Neuronal stem cell (in vitro differentiated cells): Measurements from ENCODE around the gene VWA1.
"Not testable (repeated sequence)": the region's sequence is repeated elsewhere in the genome, so short reads cannot be mapped to it uniquely, and the experiment has no call there.

ENCODE experiments used
- DNase-seq: peaks from one replicate; pipeline ENCODE4 v3.0.0-alpha.2; 2013; ENCODE audit warnings: low spot score
- H2AFZ ChIP-seq: one replicate; pipeline ENCODE4 v1.6.1; 2013; ENCODE audit warnings: mild to moderate bottlenecking, low read length, inconsistent platforms
- H2AK5ac ChIP-seq: 2 replicates; pipeline ENCODE4 v1.6.1; 2013; ENCODE audit warnings: low read depth, mild to moderate bottlenecking, inconsistent platforms, low read length, moderate library complexity, mixed read lengths
- H2BK120ac ChIP-seq: 2 replicates; pipeline ENCODE4 v1.6.1; 2013; ENCODE audit warnings: low read depth, mild to moderate bottlenecking, inconsistent platforms, low read length, moderate library complexity, mixed read lengths
- H2BK12ac ChIP-seq: one replicate; pipeline ENCODE4 v1.6.1; 2013; ENCODE audit warnings: low read length, inconsistent platforms
- H2BK15ac ChIP-seq: 2 replicates; pipeline ENCODE4 v1.6.1; 2013; ENCODE audit warnings: mild to moderate bottlenecking, low read length, inconsistent platforms, mixed read lengths
- H2BK5ac ChIP-seq: one replicate; pipeline ENCODE4 v1.6.1; 2013; ENCODE audit warnings: inconsistent platforms, mild to moderate bottlenecking, low read length, moderate library complexity
- H3K14ac ChIP-seq: one replicate; pipeline ENCODE4 v1.6.1; 2013; ENCODE audit warnings: low read length, inconsistent platforms
- H3K18ac ChIP-seq: 2 replicates; pipeline ENCODE4 v1.6.1; 2013; ENCODE audit warnings: low read length, inconsistent platforms
- H3K23ac ChIP-seq: 2 replicates; pipeline ENCODE4 v1.6.1; 2013; ENCODE audit warnings: low read depth, mild to moderate bottlenecking, mixed read lengths, low read length, inconsistent platforms; ENCODE audit not compliant: poor library complexity
- H3K27ac ChIP-seq: replicated peaks from 3 replicates; pipeline ENCODE4 v1.5.1; 2013; ENCODE audit warnings: low read length, inconsistent platforms
- H3K27me3 ChIP-seq, 3 experiments: 2 replicates each; pipeline ENCODE4 v1.6.1; 2013; ENCODE audit warnings: low read length in 3 of 3, mild to moderate bottlenecking in 2 of 3, inconsistent platforms in 1 of 3, low read depth in 1 of 3, mixed read lengths in 1 of 3, moderate library complexity in 1 of 3; ENCODE audit not compliant: control insufficient read depth in 3 of 3, insufficient read depth in 3 of 3
- H3K36me3 ChIP-seq, 2 donors: replicated peaks in 1 of 2; 2 replicates each; pipeline ENCODE4 v1.6.1; 2013; ENCODE audit warnings: low read length in 2 of 2; ENCODE audit not compliant: control insufficient read depth in 2 of 2, insufficient read depth in 2 of 2
- H3K4ac ChIP-seq: 2 replicates; pipeline ENCODE4 v1.6.1; 2013; ENCODE audit warnings: inconsistent platforms, mild to moderate bottlenecking, low read length, moderate library complexity
- H3K4me1 ChIP-seq, 2 donors: 1 replicate in 1 of 2; 2 replicates in 1 of 2; pipeline ENCODE4 v1.6.1; 2013; ENCODE audit warnings: low read length in 2 of 2, low read depth in 1 of 2; ENCODE audit not compliant: control insufficient read depth in 2 of 2, insufficient read depth in 1 of 2
- H3K4me2 ChIP-seq: one replicate; pipeline ENCODE4 v1.6.1; 2013; ENCODE audit warnings: mild to moderate bottlenecking, low read length, inconsistent platforms; ENCODE audit not compliant: insufficient read depth, poor library complexity, severe bottlenecking
- H3K4me3 ChIP-seq, 2 donors: 2 replicates each; pipeline ENCODE4 v1.5.1; 2013; ENCODE audit warnings: low read length in 2 of 2, mild to moderate bottlenecking in 2 of 2, inconsistent platforms in 1 of 2, moderate library complexity in 1 of 2
- H3K79me1 ChIP-seq: one replicate; pipeline ENCODE4 v1.6.1; 2013; ENCODE audit warnings: low read depth, mild to moderate bottlenecking, inconsistent platforms, low read length, moderate library complexity
- H3K9ac ChIP-seq: one replicate; pipeline ENCODE4 v1.6.1; 2013; ENCODE audit warnings: mild to moderate bottlenecking, low read depth, low read length, inconsistent platforms; ENCODE audit not compliant: poor library complexity
- H3K9me3 ChIP-seq, 2 donors: replicated peaks in 1 of 2; 2 replicates each; pipeline versions ENCODE3 to v1.6.1; 2013; ENCODE audit warnings: low read length in 2 of 2, mild to moderate bottlenecking in 2 of 2, inconsistent platforms in 1 of 2, low read depth in 1 of 2, mixed read lengths in 1 of 2, moderate library complexity in 1 of 2; ENCODE audit not compliant: control insufficient read depth in 2 of 2, insufficient read depth in 1 of 2
- H4K8ac ChIP-seq: one replicate; pipeline ENCODE4 v1.6.1; 2013; ENCODE audit warnings: low read depth, mild to moderate bottlenecking, inconsistent platforms, low read length, moderate library complexity
- H4K91ac ChIP-seq: one replicate; pipeline ENCODE4 v1.6.1; 2013; ENCODE audit warnings: low read length, low read depth, mild to moderate bottlenecking, inconsistent platforms; ENCODE audit not compliant: poor library complexity
- WGBS, 2 donors: extraction: QIAGEN DNeasy Blood & Tissue Kit; methylation state at CpG; one replicate each; pipeline ENCODE4 v1.1.7; 2013; ENCODE audit warnings: missing lambda C conversion rate in 2 of 2, mixed read lengths in 1 of 2; ENCODE audit not compliant: insufficient read length in 2 of 2, insufficient replicate concordance in 1 of 2; ENCODE audit errors: extremely low coverage in 2 of 2; 5-methylcytosine and 5-hydroxymethylcytosine counted together

VWA1 gene

GRCh38 chr1:1407636-1408318 is 27.7 kb upstream of the VWA1 start:
- Histone ChIP-seq H2BK15ac (peak overlapping the region; percentile 49), H3K4me3 (peak overlapping the region; percentile 89 to 93), H3K4me2 (peak overlapping the region; percentile 77), H3K4ac (peak overlapping the region; percentile 66), H2BK12ac (no peak overlapping the region), H2BK5ac (peak overlapping the region; percentile 78), H3K36me3 (peaks cover 23 to 50% of the 10 kb centered on the region in 2 donors), H3K9me3 (no peaks in the 10 kb centered on the region), H2BK120ac (peak overlapping the region; percentile 87), H4K8ac (no peak overlapping the region), H3K4me1 (peaks cover 7 to 15% of the 10 kb centered on the region in 2 donors), H4K91ac (no peak overlapping the region), H2AFZ (peak overlapping the region; percentile 88), H3K9ac (peak overlapping the region; percentile 96), H3K79me1 (peaks cover 22% of the 10 kb centered on the region), H3K23ac (peak overlapping the region; percentile 65), H3K27ac (peak overlapping the region; percentile 61), H3K18ac (peak overlapping the region; percentile 99), H3K27me3 (no peaks in the 10 kb centered on the region), H3K14ac (peak overlapping the region; percentile 82), H2AK5ac (peak overlapping the region; percentile 99)
- no peak for DNase-seq
- WGBS, 2 donors: no CpG with 5 or more reads among the region's 41 CpGs

- not testable (repeated sequence) for H3K27me3 ChIP-seq, H2BK15ac ChIP-seq, H3K4me2 ChIP-seq, H2AK5ac ChIP-seq, H2BK120ac ChIP-seq, H2BK5ac ChIP-seq, DNase-seq, H4K91ac ChIP-seq, H2BK12ac ChIP-seq, H3K9me3 ChIP-seq, H3K18ac ChIP-seq, H2AFZ ChIP-seq, H3K4ac ChIP-seq, H3K14ac ChIP-seq, H3K4me3 ChIP-seq, H3K9ac ChIP-seq, H4K8ac ChIP-seq, H3K23ac ChIP-seq
- H3K36me3 ChIP-seq: peaks cover 10 to 28% of the 10 kb centered on the region in 2 donors
- H3K4me1 ChIP-seq: peaks cover 7 to 15% of the 10 kb centered on the region in 2 donors
- peak overlapping the region; percentile 50 for H3K27ac ChIP-seq
- H3K79me1 ChIP-seq: peaks cover 17% of the 10 kb centered on the region
- no CpG with 5 or more reads among the region's 8 CpGs for WGBS, 2 donors
These were observed 25.3 kb upstream of the VWA1 start for GRCh38 chr1:1410238-1410637.

GRCh38 chr1:1411626-1412025 is 23.9 kb upstream of the VWA1 start:
- Histone ChIP-seq H3K4ac (no peak overlapping the region), H2BK12ac (no peak overlapping the region), H3K4me2 (no peak overlapping the region), H2AK5ac (no peak overlapping the region), H3K14ac (no peak overlapping the region), H3K4me1 (peaks cover 4 to 7% of the 10 kb centered on the region in 2 donors), H3K27ac (no peak overlapping the region), H2AFZ (no peak overlapping the region), H4K91ac (no peak overlapping the region), H3K9ac (no peak overlapping the region), H3K18ac (no peak overlapping the region), H2BK120ac (no peak overlapping the region), H3K36me3 (peaks cover 2 to 15% of the 10 kb centered on the region in 2 donors), H3K4me3 (no peak overlapping the region), H3K27me3 (no peaks in the 10 kb centered on the region), H2BK15ac (no peak overlapping the region), H3K23ac (peak overlapping the region; percentile 69), H3K9me3 (no peaks in the 10 kb centered on the region), H2BK5ac (no peak overlapping the region), H4K8ac (no peak overlapping the region), H3K79me1 (peaks cover 13% of the 10 kb centered on the region)
- no CpG with 5 or more reads among the region's 13 CpGs for WGBS, 2 donors
- no peak for DNase-seq

- not testable (repeated sequence) for DNase-seq, H2BK120ac ChIP-seq, H2BK15ac ChIP-seq, H3K27me3 ChIP-seq, H3K27ac ChIP-seq, H2AFZ ChIP-seq, H3K4me3 ChIP-seq, H3K4me2 ChIP-seq, H2BK12ac ChIP-seq, H3K18ac ChIP-seq, H3K79me1 ChIP-seq, H3K4me1 ChIP-seq, H3K4ac ChIP-seq, H4K8ac ChIP-seq, H3K9me3 ChIP-seq, H2BK5ac ChIP-seq, H3K14ac ChIP-seq, H2AK5ac ChIP-seq, H3K9ac ChIP-seq, H3K23ac ChIP-seq, H4K91ac ChIP-seq
- no CpG with 5 or more reads among the region's 11 CpGs for whole genome bisulfite sequencing, 2 donors
- H3K36me3 ChIP-seq: peaks cover 2 to 15% of the 10 kb centered on the region in 2 donors
These were observed 23.1 kb upstream of the VWA1 start for GRCh38 chr1:1412311-1412902.
